Ovary (tissue), 3 donors: ENCODE data around the gene AMER3.

Experiments used
- POLR2A ChIP-seq: fragments of 450-650 bp; IDR thresholded peaks from one replicate; pipeline ENCODE4 v1.6.1; 2017; ENCODE audit warnings: antibody characterized with exemption, mild to moderate bottlenecking, moderate library complexity
- TF ChIP-seq, protein P1 (sequence below), 3 donors: fragments of 450-650 bp in 2 of 3; fragments of 200-600 bp in 1 of 3; IDR thresholded peaks; one replicate each; pipeline versions ENCODE4 v1.5.1 to v1.8.0; 2016 to 2022; ENCODE audit warnings: antibody characterized with exemption in 3 of 3, mild to moderate bottlenecking in 1 of 3
- donor health status: DM: no; HTN: no; CAD: no.

DNA sequence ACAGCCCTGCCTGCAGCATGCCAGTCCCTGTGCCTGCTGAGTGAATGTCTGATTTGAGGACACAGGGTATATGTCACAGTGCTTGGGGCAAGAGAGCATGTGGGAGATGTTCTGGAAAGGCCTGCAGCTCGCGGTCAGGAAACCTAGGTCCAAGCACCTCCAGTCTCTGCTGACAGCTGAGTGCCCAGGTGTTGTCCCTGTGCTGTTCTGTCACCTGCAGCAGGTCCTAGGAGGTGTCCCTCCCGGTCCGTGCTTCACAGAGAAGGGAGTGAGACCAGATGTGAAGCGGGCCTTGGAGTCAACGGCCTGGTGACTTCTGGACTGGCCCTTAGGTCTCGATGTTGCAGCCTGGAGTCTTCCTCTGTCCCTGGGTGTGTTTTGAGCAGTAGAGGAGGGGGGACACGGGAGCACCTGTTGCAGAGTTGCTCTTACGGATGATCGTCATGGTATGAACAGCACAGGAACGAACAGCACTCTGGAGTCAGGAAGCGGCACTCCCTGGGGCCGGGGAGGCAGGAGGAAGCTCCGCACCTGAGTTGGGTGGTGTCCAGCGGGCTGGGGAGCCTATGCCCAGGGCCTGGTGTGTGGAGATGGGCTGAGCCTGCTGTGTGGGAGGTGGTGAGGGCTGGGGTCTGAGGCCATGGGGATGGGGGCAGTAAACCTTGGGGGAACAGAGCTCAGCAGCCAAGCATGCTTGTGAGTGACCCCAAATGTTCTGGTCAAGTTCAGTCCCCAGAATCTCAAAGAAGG lies 59.8 kb downstream of the AMER3 start:
- TF ChIP-seq, protein P1, sequence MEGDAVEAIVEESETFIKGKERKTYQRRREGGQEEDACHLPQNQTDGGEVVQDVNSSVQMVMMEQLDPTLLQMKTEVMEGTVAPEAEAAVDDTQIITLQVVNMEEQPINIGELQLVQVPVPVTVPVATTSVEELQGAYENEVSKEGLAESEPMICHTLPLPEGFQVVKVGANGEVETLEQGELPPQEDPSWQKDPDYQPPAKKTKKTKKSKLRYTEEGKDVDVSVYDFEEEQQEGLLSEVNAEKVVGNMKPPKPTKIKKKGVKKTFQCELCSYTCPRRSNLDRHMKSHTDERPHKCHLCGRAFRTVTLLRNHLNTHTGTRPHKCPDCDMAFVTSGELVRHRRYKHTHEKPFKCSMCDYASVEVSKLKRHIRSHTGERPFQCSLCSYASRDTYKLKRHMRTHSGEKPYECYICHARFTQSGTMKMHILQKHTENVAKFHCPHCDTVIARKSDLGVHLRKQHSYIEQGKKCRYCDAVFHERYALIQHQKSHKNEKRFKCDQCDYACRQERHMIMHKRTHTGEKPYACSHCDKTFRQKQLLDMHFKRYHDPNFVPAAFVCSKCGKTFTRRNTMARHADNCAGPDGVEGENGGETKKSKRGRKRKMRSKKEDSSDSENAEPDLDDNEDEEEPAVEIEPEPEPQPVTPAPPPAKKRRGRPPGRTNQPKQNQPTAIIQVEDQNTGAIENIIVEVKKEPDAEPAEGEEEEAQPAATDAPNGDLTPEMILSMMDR (IDR thresholded peaks at IDR 0.05): no peak
- TF ChIP-seq POLR2A: no peak
